HG02642 (cell line): ENCODE measurements around the gene FBXL16.
"Not testable (repeated sequence)": the region's sequence is repeated elsewhere in the genome, so short reads cannot be mapped to it uniquely, and the experiment has no call there.

Source experiments
- ATAC-seq: cut with Tn5 transposase; IDR thresholded peaks from one replicate; pipeline ENCODE4 v1.9.1; 2021; ENCODE audit warnings: mild to moderate bottlenecking; ENCODE audit not compliant: unreplicated experiment, poor library complexity

FBXL16 gene

DNA sequence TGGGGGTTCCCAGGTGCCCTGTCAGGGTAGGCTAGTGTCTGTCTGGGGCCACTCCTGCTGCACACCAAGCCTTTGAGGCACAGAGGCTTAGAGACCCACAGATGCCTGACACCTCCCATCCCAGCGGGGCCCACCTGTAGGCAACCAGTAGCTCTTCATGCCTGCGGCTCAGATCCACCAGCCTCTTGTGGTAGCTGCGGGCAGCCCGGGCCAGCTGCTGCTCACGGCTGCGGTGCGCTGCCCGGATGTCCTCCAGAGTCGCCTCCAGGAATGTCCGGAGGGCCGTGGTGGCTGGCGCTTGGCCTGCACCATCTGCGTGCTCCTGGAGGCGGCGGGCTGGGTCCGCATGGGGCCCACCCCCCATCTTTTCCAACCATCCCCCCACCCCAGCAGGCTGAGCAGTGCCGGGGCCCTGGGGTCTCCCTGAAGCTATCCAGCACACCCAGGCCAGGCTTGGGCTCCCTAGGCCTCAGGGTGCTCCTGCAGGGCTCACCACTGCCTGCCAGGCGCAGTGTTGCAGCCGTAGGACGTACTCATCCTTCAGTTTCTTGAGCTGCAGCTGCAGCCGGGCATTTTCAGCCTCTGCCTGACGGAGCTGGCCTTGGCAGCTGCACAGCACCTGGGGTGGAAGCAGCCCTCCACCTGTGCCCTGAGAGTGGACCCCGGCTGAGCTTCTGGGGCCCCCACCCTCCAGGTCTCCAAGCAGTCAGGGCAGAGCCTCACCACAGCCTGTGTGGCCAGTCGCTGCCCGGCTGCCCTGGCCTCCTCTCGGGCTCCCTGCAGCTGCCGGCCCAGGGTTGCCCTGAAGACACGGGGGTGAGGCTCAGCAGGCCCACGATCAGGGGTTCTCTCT lies 18.8 kb upstream of the FBXL16 start:
- ATAC-seq: no peak

DNA sequence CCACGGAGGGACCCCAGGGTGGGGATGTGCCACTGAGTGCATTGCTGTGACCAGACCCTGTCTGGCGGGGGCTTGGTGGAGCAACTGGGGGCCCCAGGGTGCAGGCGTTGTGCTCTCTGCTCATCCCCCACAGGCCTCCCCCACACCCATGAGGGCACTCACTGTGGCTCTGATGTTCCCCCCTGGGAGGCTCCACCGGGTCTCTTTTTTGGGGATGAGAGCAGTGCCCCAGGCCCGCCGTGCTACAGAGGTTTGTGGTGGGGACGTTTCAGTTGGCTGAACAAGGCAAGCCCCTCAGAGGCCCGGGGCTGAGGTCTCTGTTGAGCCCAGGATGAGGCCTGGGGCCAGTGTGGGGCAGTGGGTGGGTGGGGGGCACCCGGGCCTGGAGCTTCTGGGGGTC lies 18.1 kb upstream of the FBXL16 start:
- ATAC-seq: no peak

DNA sequence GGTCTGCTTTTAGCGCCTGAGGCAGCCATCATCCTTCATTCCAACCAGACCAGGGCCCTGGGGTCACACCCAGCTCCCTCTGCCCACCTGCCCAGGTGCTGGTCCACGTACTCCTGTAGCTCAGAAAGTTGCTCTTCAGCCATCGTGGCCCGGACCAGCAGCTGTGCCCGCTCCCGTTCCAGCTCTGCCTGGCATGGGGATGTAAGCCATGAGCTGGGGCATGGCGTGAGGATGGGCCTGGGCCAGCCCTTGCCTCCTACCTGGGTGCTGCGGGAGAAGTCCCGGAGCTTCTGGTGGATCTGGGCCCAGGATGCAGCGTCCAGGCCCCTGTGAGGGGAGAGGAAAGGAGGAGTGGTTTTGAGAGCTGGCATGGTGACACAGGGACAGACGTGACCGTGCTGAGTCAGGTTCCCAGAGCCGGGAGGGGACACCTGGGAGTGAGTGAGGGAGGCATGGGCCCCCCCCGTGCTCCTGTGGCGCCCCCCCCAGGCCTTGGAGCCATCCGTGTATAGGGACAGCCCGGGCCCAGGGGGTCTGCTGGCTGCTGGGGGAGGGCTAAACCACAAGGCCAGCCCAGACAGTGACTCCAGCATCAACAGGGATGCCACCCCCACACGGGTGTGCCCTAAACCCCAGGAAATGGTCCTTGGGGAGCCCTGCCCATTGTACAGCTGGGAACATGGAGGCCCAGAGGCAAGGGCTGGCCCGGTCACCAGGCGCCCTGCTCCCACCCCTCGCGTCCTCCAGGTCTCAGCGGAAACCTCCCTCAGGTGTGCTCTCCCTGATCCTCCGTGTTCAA lies 17.4 kb upstream of the FBXL16 start:
- ATAC-seq: no peak

DNA sequence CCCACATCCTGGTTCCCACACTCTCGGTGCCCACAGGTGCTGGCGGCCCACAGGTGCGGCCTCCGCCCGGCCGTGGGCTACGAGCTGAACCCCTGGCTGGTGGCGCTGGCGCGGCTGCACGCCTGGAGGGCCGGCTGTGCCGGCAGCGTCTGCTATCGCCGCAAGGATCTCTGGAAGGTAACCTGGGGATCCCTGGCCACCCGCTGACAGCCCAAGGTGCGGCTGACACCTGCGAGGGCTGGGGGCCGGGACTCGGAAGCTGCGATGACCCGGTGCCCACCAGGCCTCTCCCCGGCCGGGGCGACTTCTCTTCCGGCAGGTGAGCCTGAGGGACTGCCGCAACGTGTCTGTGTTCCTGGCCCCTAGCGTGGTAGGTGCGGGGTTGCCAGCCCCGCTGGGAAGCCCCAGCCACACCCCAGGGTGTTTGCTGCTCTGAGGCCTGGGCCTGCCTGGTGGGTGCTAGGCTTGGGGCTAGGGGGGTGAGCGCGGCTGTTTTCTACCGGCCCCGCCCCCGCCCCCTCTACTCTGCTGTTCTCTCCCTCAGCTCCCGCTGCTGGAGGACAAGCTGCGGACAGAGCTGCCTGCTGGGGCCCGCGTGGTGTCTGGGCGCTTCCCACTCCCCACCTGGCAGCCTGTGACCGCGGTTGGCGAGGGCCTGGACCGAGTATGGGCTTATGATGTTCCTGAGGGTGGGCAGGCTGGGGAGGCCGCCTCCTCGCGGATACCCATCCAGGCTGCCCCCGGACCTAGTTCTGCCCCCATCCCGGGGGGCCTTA lies 16.4 kb upstream of the FBXL16 start:
- no peak for ATAC-seq

- ATAC-seq: peak; percentile 73
These were observed 15.6 kb upstream of the FBXL16 start, which contains the start of gene ANTKMT for GRCh38 chr16:720990-721764. Gene ANTKMT (plus strand): TSS chr16:721146. CDS start chr16:721275, 129 bp downstream.

GRCh38 chr16:720447-720989 lies 14.9 kb upstream of the FBXL16 start:
- ATAC-seq: peak; percentile 22

DNA sequence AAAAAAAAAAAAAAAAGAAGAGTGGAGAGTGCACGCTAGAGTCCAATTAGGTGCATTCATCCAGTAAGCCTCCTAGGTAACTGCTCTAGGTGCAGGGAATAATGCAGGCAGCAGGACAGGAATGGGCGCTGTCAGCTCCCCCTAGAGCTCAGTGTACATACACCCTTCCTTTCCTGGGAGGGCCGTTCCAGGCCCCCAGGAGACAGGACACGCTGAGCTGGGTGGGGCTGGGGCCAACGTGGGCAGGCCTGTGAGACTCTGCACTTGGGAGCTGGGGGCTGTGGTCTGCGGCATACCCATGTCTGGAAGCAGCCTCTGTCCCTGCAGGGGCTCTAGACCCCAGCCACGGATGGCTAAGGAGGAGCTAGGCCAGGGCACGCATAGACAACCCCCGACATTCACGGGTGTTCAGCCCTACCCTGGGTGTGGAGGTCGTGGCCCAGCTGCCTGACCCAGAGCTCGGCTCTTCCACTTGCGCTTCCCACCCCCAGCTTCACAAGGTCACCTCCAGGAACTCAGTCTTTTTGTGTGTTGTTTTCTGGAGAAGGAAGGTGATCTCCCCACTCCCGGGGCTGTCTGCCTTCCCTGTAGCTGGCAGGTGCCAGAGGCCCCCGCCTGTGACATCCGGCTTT lies 14.3 kb upstream of the FBXL16 start:
- ATAC-seq: no peak

DNA sequence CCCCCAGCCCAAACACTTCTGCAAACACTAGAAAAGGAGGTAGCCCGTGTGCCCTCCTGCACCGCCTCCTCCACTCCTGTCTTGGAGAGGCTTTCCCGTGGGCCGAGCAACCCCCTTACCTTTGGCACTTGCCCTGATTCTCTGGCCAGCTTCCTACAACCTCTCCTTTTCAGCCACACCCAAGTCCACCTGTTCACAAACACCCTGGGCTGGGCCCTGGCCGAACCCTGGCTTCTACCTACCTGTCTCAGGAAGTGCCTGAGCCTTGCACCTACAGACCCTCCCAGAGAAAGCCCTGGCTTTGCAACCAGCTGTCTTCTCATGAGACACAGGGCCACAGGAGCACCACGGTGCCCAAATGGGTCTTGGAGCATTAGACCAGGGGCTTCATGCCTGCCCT lies 13.3 kb upstream of the FBXL16 start:
- no peak for ATAC-seq

GRCh38 chr16:718389-718788 lies 12.8 kb upstream of the FBXL16 start:
- no peak for ATAC-seq

GRCh38 chr16:717450-718245 lies 12.0 kb upstream of the FBXL16 start:
- ATAC-seq: no peak

- ATAC-seq: no peak
These were observed 11.2 kb upstream of the FBXL16 start for GRCh38 chr16:716768-717325.

DNA sequence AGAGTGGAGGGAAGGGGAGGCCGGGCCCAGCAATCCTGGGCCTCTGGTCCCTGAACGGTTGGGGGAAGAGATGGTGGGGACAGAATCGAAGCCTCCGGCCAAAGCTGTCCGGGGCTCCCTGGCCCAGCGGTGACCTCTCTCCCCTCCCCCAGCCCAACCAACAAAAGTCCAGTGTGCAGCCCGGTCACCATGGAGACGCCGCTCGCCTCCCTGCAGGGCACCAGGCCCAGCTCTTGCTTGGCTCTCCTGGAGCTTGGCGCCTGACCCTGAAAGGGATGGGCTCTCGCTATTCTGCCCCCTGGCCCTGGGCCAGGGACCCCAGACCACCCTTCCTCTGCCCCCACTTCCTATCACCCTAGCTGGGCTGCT lies 10.6 kb upstream of the FBXL16 start:
- ATAC-seq: no peak

- ATAC-seq: peak; percentile 11
These were observed 10.0 kb upstream of the FBXL16 start for GRCh38 chr16:715477-716199.

GRCh38 chr16:714558-715476 lies 9.2 kb upstream of the FBXL16 start, which contains the start of gene METRN:
Gene METRN (plus strand): TSS chr16:715118. CDS start chr16:715290, 172 bp downstream.
- peak; percentile 69 for ATAC-seq

DNA sequence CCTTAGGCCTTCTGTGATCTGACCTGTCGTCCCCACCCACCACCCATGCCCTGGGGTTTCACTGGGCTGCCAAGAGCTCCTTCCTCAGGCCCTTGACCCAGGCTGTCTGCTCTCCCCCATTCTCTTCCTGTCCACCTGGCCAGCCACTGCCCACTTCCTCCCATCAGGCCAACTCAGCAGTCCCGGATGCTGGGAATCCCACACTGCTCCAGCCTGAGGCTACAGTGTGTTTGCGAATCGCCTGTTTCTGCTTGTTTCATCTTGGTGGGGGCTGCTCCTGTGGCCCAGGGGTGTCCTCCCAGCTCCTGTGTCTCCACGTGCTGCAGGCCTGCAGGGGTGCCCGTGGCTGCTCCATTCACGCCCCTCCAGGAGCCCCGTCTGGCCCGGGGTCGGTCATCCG lies 8.5 kb upstream of the FBXL16 start:
- no peak for ATAC-seq

DNA sequence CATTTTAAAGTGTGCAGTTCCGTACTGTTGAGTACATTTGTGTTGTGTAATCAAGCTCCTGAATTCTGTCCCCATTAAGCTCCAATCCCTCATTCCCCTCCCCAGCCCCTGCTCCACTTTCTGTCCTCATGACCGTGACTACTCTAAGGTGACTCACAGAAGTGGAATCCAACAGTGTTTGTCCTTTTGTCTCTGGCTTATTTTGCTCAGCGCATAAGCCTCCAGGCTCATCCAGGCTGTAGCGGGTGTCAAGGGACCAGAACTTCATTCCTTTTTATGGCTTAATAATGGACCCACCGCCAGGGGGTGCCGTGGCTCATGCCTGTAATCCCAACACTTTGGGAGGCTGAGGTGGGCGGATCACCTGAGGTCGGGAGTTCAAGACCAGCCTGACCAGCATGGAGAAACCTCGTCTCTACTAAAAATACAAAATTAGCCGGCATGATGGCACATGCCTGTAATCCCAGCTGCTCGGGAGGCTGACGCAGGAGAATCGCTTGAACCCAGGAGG lies 7.2 kb upstream of the FBXL16 start:
- not testable (repeated sequence) for ATAC-seq
